Endothelial cell (in vitro differentiated cells): ENCODE measurements around the gene NEDD4L. TPM values are rescaled to one million over a fixed set of nuclear protein-coding genes. Genes with fewer than 3 reads are reported as not detected.

Experiments
- DNase-seq: peaks from one replicate; pipeline ENCODE4 v3.0.0; 2021; ENCODE audit warnings: low spot score
- H3K27ac Mint-ChIP-seq: one replicate; pipeline ENCODE4 v1.8.0; 2021; ENCODE audit warnings: mixed read lengths, inconsistent platforms; ENCODE audit not compliant: unreplicated experiment
- H3K27me3 Mint-ChIP-seq: one replicate; pipeline ENCODE4 v1.8.0; 2021; ENCODE audit warnings: mild to moderate bottlenecking, moderate library complexity, mixed read lengths, inconsistent platforms; ENCODE audit not compliant: unreplicated experiment
- H3K36me3 Mint-ChIP-seq: one replicate; pipeline ENCODE4 v1.8.0; 2021; ENCODE audit warnings: mild to moderate bottlenecking, low read depth, mixed read lengths, inconsistent platforms; ENCODE audit not compliant: unreplicated experiment
- H3K4me1 Mint-ChIP-seq: one replicate; pipeline ENCODE4 v1.8.0; 2021; ENCODE audit warnings: mild to moderate bottlenecking, mixed read lengths, inconsistent platforms; ENCODE audit not compliant: unreplicated experiment
- H3K4me3 Mint-ChIP-seq: one replicate; pipeline ENCODE4 v1.8.0; 2021; ENCODE audit warnings: mild to moderate bottlenecking, mixed read lengths, inconsistent platforms; ENCODE audit not compliant: unreplicated experiment
- H3K9me3 Mint-ChIP-seq: one replicate; pipeline ENCODE4 v1.8.0; 2021; ENCODE audit warnings: mixed read lengths, inconsistent platforms; ENCODE audit not compliant: unreplicated experiment
- CTCF ChIP-seq: fragments of 200-600 bp; sonication (generic); IDR thresholded peaks from one replicate; pipeline ENCODE4 v1.5.0; 2021; ENCODE audit warnings: antibody characterized with exemption; ENCODE audit not compliant: unreplicated experiment
- total RNA-seq: library from RNA; stranded (reverse); fragmentation: NEBNext Ultra II Directional; extraction: Animal tissue kit (Norgen Biotek cat#: 25700); gene quantifications from one replicate; pipeline ENCODE4 v1.2.1, GENCODE V29; 2021; ENCODE audit not compliant: unreplicated experiment

NEDD4L gene
- total RNA-seq, 1 donor from 2014 or later = 42.8 TPM

- no peak for TF ChIP-seq CTCF
- no peak overlapping the region for H3K27ac Mint-ChIP-seq
- no peaks in the 10 kb centered on the region for H3K9me3 Mint-ChIP-seq
- no peaks in the 10 kb centered on the region for H3K36me3 Mint-ChIP-seq
- no peak for DNase-seq
- no peaks in the 10 kb centered on the region for H3K4me1 Mint-ChIP-seq
- peaks cover 4% of the 10 kb centered on the region for H3K27me3 Mint-ChIP-seq
- no peak overlapping the region for H3K4me3 Mint-ChIP-seq
Measured at GRCh38 chr18:58004317-58004716, 39.7 kb upstream of the NEDD4L start.

GRCh38 chr18:58005011-58005410 lies 39.0 kb upstream of the NEDD4L start:
- no peak overlapping the region for H3K4me3 Mint-ChIP-seq
- no peaks in the 10 kb centered on the region for H3K9me3 Mint-ChIP-seq
- peaks cover 4% of the 10 kb centered on the region for H3K27me3 Mint-ChIP-seq
- H3K27ac Mint-ChIP-seq = no peak overlapping the region
- no peaks in the 10 kb centered on the region for H3K4me1 Mint-ChIP-seq
- no peak for DNase-seq
- H3K36me3 Mint-ChIP-seq = no peaks in the 10 kb centered on the region
- TF ChIP-seq CTCF = no peak

GRCh38 chr18:58005885-58006523 lies 38.0 kb upstream of the NEDD4L start:
- TF ChIP-seq CTCF = no peak
- Mint-ChIP-seq H3K36me3 (no peaks in the 10 kb centered on the region), H3K9me3 (no peaks in the 10 kb centered on the region), H3K27me3 (peaks cover 4% of the 10 kb centered on the region), H3K4me1 (no peaks in the 10 kb centered on the region), H3K27ac (no peak overlapping the region), H3K4me3 (no peak overlapping the region)
- no peak for DNase-seq

- H3K4me1 Mint-ChIP-seq = no peaks in the 10 kb centered on the region
- H3K27me3 Mint-ChIP-seq = peaks cover 2% of the 10 kb centered on the region
- H3K4me3 Mint-ChIP-seq = no peak overlapping the region
- no peaks in the 10 kb centered on the region for H3K36me3 Mint-ChIP-seq
- H3K27ac Mint-ChIP-seq = no peak overlapping the region
- H3K9me3 Mint-ChIP-seq = no peaks in the 10 kb centered on the region
- no peak for TF ChIP-seq CTCF
- no peak for DNase-seq
Measured at GRCh38 chr18:58009166-58009565, 34.9 kb upstream of the NEDD4L start.

GRCh38 chr18:58010265-58010664 lies 33.8 kb upstream of the NEDD4L start:
- Mint-ChIP-seq H3K36me3 (no peaks in the 10 kb centered on the region), H3K27me3 (peaks cover 2% of the 10 kb centered on the region), H3K9me3 (no peaks in the 10 kb centered on the region), H3K27ac (no peak overlapping the region), H3K4me1 (no peaks in the 10 kb centered on the region), H3K4me3 (no peak overlapping the region)
- no peak for TF ChIP-seq CTCF
- DNase-seq = no peak
